HepG2 (cell line): ENCODE measurements around the gene SHTN1. TPM values are rescaled to one million over a fixed set of nuclear protein-coding genes. Genes with fewer than 3 reads are reported as not detected.
A peak's percentile ranks its signal among the peaks of the same experiment; 100 is the strongest.

Experiments
- GATA4 ChIP-seq: sonication (generic); IDR thresholded peaks from 2 replicates; pipeline ENCODE4 v1.6.1; 2016; ENCODE audit warnings: antibody characterized with exemption, low read depth, borderline replicate concordance
- ISL2 ChIP-seq: sonication (generic); formaldehyde crosslinking; IDR thresholded peaks from 2 replicates; pipeline ENCODE4 v1.5.0; 2020; ENCODE audit warnings: missing genetic modification reagents
- MEF2D ChIP-seq: sonication (generic); formaldehyde crosslinking; IDR thresholded peaks from 2 replicates; pipeline ENCODE4 v1.5.1; 2020; ENCODE audit warnings: mild to moderate bottlenecking, missing genetic modification reagents
- NFATC3 ChIP-seq: sonication (generic); formaldehyde crosslinking; IDR thresholded peaks from 2 replicates; pipeline ENCODE4 v1.5.1; 2020; ENCODE audit warnings: mild to moderate bottlenecking, missing genetic modification reagents
- NR2F6 ChIP-seq, 2 experiments: IDR thresholded peaks; 2 replicates each; pipeline ENCODE4 v1.6.1; 2016; ENCODE audit warnings: antibody characterized with exemption in 1 of 2, mild to moderate bottlenecking in 1 of 2
- SOX13 ChIP-seq, 3 experiments: fragments of 450-650 bp in 1 of 3; sonication (generic) in 1 of 3; formaldehyde crosslinking in 1 of 3; IDR thresholded peaks in 2 of 3; conservative IDR thresholded peaks in 1 of 3; 2 replicates each; pipeline versions ENCODE4 v1.5.0 to v1.6.1; 2016 to 2020; ENCODE audit warnings: antibody characterized with exemption in 1 of 3, mild to moderate bottlenecking in 1 of 3, missing compliant biosample characterization in 1 of 3, missing genetic modification reagents in 1 of 3, moderate library complexity in 1 of 3
- SOX5 ChIP-seq: IDR thresholded peaks from 2 replicates; pipeline ENCODE4 v1.6.1; 2016; ENCODE audit warnings: borderline replicate concordance
- SOX6 ChIP-seq, 2 experiments: fragments of 450-650 bp in 1 of 2; sonication (generic) in 1 of 2; formaldehyde crosslinking in 1 of 2; IDR thresholded peaks; 2 replicates each; pipeline versions ENCODE4 v1.4.0 to v1.6.1; 2017 to 2020; ENCODE audit warnings: antibody characterized with exemption in 1 of 2, mild to moderate bottlenecking in 1 of 2, missing genetic modification reagents in 1 of 2
- TBX2 ChIP-seq: sonication (generic); formaldehyde crosslinking; IDR thresholded peaks from 2 replicates; pipeline ENCODE4 v1.5.0; 2020; ENCODE audit warnings: missing genetic modification reagents, mild to moderate bottlenecking, borderline replicate concordance
- U2AF2 ChIP-seq: fragments of 200-400 bp; formaldehyde crosslinking; IDR thresholded peaks from 2 replicates; pipeline ENCODE4 v1.6.1; 2017; ENCODE audit warnings: low read depth, mild to moderate bottlenecking, low read length
- ZBTB7B ChIP-seq: sonication (generic); formaldehyde crosslinking; IDR thresholded peaks from 2 replicates; pipeline ENCODE4 v1.4.0; 2020; ENCODE audit warnings: missing genetic modification reagents
- ZNF20 ChIP-seq: sonication (generic); formaldehyde crosslinking; IDR thresholded peaks from 2 replicates; pipeline ENCODE4 v1.4.0; 2020; ENCODE audit warnings: mild to moderate bottlenecking, moderate library complexity, missing genetic modification reagents
- ZNF253 ChIP-seq: sonication (generic); formaldehyde crosslinking; IDR thresholded peaks from 2 replicates; pipeline ENCODE4 v1.8.0; 2022; ENCODE audit warnings: mild to moderate bottlenecking, missing genetic modification reagents, borderline replicate concordance
- polyA plus RNA-seq, 8 experiments: library from polyadenylated mRNA; depleted of rRNA in 3 of 8; stranded (reverse) in 7 of 8; unstranded in 1 of 8; fragments of >200 nt; fragmentation: Illumina TruSeq in 4 of 8; extraction: Trizol in 4 of 8; gene quantifications; 2 replicates each; pipeline versions ENCODE4 v1.2.1 to v1.2.3, GENCODE V29; 2011 to 2016; ENCODE audit warnings: low read depth in 4 of 8, missing spikeins in 1 of 8, mixed read lengths in 1 of 8; ENCODE audit not compliant: insufficient read depth in 1 of 8
- total RNA-seq, 5 experiments: library from RNA; depleted of rRNA; stranded (reverse); fragments of >200 nt; fragmentation: Illumina TruSeq; extraction: Trizol; gene quantifications; 2 replicates each; pipeline ENCODE4 v1.2.3, GENCODE V29; 2016; ENCODE audit warnings: low read depth in 1 of 5
- TF ChIP-seq, protein P1 (sequence below): sonication (generic); formaldehyde crosslinking; conservative IDR thresholded peaks from 2 replicates; pipeline ENCODE4 v1.4.0; 2020; ENCODE audit warnings: mild to moderate bottlenecking, missing genetic modification reagents, moderate library complexity
- TF ChIP-seq, protein P2 (sequence below): sonication (generic); formaldehyde crosslinking; IDR thresholded peaks from 2 replicates; pipeline ENCODE4 v1.5.0; 2020; ENCODE audit warnings: missing genetic modification reagents
- TF ChIP-seq, protein P3 (sequence below): IDR thresholded peaks from 2 replicates; pipeline ENCODE4 v1.4.0; 2020; ENCODE audit warnings: mild to moderate bottlenecking, missing genetic modification reagents

SHTN1 gene
- total and polyA plus RNA-seq, 2 of the 13 experiments (the other 11 are each of a cell fraction or from before 2014, with no cell fraction given), result 11.3 to 15.6 TPM

DNA sequence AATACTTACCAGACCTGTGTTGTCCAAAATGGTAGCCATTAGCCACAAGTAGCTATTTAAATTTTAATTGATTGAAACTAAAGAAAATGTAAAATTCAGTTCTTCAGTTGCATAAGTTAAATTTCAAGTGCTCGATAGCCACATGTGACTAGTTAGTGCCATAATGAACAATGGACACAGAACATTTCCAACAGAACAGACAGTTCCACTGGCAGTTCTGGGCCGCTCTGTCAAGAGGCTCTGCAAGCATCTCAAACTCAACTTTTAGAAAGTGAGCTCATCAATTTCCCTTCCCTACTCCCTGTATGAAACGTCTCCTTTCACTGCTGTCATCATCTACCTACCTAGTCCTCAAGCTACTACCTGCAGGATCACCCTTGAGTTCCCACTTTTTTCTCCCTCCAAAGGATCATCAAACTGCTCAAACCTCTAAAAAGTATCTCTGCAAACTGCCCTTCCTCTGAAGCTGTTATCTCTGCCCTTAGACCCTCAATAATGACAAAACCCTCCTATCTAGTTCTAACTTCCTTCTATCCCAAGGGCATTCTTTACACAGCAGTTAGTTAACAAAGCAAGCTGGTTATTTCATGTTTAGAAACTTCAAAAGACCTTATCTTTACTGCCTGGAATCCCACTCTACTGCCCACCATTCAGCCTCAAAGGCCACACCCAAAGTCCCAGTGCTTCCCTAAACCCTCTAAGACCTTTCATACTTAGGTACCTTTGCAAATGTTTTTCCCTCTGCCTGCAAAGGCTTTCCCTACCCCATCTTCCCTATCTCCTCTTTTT lies 20.6 kb downstream of the SHTN1 start (continued):
- TF ChIP-seq, protein P1, sequence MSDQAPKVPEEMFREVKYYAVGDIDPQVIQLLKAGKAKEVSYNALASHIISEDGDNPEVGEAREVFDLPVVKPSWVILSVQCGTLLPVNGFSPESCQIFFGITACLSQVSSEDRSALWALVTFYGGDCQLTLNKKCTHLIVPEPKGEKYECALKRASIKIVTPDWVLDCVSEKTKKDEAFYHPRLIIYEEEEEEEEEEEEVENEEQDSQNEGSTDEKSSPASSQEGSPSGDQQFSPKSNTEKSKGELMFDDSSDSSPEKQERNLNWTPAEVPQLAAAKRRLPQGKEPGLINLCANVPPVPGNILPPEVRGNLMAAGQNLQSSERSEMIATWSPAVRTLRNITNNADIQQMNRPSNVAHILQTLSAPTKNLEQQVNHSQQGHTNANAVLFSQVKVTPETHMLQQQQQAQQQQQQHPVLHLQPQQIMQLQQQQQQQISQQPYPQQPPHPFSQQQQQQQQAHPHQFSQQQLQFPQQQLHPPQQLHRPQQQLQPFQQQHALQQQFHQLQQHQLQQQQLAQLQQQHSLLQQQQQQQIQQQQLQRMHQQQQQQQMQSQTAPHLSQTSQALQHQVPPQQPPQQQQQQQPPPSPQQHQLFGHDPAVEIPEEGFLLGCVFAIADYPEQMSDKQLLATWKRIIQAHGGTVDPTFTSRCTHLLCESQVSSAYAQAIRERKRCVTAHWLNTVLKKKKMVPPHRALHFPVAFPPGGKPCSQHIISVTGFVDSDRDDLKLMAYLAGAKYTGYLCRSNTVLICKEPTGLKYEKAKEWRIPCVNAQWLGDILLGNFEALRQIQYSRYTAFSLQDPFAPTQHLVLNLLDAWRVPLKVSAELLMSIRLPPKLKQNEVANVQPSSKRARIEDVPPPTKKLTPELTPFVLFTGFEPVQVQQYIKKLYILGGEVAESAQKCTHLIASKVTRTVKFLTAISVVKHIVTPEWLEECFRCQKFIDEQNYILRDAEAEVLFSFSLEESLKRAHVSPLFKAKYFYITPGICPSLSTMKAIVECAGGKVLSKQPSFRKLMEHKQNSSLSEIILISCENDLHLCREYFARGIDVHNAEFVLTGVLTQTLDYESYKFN (CRISPR knock-in tag), result peak; percentile 37; the same call in 1 of the 2 replicates
- TF ChIP-seq NR2F6 (IDR thresholded peaks at IDR 0.05), result peak; percentile 78
- 0 out of 2 replicates have a peak, but pooled peaks have one; percentile 10 for TF ChIP-seq NR2F6 (CRISPR knock-in tag; IDR thresholded peaks at IDR 0.05)
- no peak for TF ChIP-seq SOX13 (IDR thresholded peaks at IDR 0.05)
- TF ChIP-seq SOX13 (CRISPR knock-in tag; conservative IDR thresholded peaks at IDR 0.05 in 1 of 2, IDR thresholded peaks at IDR 0.05 in 1 of 2), result peak in 1 of 2 experiments; percentile 67; a peak in 2 of 4 replicates
- no peak for TF ChIP-seq MEF2D (CRISPR knock-in tag)
- TF ChIP-seq GATA4, result peak; percentile 92; the same call in 1 of the 2 replicates
- TF ChIP-seq ISL2 (CRISPR knock-in tag), result peak; percentile 69
- TF ChIP-seq NFATC3 (CRISPR knock-in tag), result no peak
- TF ChIP-seq ZNF20 (CRISPR knock-in tag), result no peak
- TF ChIP-seq, protein P2, sequence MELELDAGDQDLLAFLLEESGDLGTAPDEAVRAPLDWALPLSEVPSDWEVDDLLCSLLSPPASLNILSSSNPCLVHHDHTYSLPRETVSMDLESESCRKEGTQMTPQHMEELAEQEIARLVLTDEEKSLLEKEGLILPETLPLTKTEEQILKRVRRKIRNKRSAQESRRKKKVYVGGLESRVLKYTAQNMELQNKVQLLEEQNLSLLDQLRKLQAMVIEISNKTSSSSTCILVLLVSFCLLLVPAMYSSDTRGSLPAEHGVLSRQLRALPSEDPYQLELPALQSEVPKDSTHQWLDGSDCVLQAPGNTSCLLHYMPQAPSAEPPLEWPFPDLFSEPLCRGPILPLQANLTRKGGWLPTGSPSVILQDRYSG (CRISPR knock-in tag), result no peak
- TF ChIP-seq, protein P3, sequence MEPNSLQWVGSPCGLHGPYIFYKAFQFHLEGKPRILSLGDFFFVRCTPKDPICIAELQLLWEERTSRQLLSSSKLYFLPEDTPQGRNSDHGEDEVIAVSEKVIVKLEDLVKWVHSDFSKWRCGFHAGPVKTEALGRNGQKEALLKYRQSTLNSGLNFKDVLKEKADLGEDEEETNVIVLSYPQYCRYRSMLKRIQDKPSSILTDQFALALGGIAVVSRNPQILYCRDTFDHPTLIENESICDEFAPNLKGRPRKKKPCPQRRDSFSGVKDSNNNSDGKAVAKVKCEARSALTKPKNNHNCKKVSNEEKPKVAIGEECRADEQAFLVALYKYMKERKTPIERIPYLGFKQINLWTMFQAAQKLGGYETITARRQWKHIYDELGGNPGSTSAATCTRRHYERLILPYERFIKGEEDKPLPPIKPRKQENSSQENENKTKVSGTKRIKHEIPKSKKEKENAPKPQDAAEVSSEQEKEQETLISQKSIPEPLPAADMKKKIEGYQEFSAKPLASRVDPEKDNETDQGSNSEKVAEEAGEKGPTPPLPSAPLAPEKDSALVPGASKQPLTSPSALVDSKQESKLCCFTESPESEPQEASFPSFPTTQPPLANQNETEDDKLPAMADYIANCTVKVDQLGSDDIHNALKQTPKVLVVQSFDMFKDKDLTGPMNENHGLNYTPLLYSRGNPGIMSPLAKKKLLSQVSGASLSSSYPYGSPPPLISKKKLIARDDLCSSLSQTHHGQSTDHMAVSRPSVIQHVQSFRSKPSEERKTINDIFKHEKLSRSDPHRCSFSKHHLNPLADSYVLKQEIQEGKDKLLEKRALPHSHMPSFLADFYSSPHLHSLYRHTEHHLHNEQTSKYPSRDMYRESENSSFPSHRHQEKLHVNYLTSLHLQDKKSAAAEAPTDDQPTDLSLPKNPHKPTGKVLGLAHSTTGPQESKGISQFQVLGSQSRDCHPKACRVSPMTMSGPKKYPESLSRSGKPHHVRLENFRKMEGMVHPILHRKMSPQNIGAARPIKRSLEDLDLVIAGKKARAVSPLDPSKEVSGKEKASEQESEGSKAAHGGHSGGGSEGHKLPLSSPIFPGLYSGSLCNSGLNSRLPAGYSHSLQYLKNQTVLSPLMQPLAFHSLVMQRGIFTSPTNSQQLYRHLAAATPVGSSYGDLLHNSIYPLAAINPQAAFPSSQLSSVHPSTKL (CRISPR knock-in tag), result 0 out of 2 replicates have a peak, but pooled peaks have one; percentile 26
- TF ChIP-seq ZBTB7B (CRISPR knock-in tag), result peak; percentile 76; the same call in 1 of the 2 replicates
- TF ChIP-seq ZNF253 (CRISPR knock-in tag), result no peak
- TF ChIP-seq SOX6 (IDR thresholded peaks at IDR 0.05), result no peak
- TF ChIP-seq SOX6 (CRISPR knock-in tag; IDR thresholded peaks at IDR 0.05), result peak; percentile 59; the same call in 1 of the 2 replicates
- TF ChIP-seq SOX5, result peak; percentile 49; the same call in 1 of the 2 replicates
- TF ChIP-seq TBX2 (CRISPR knock-in tag), result peak; percentile 40; the same call in 1 of the 2 replicates
- no peak for TF ChIP-seq U2AF2
